Measurements from ENCODE around the gene LYPD6B. TPM values are rescaled to one million over a fixed set of nuclear protein-coding genes. Genes with fewer than 3 reads are reported as not detected.

The LYPD6B gene
- total RNA-seq, 1 experiment from 2014 or later: 35.8 TPM

GRCh38 chr2:149178612-149179011, 140.1 kb downstream of the LYPD6B start:
- Mint-ChIP-seq H3K4me3 (ENCODE audit: unreplicated experiment) (no peak overlapping the region), H3K4me1 (ENCODE audit: low read depth, unreplicated experiment) (peaks cover 7% of the 10 kb centered on the region), H3K27me3 (ENCODE audit: insufficient read depth, unreplicated experiment) (no peaks in the 10 kb centered on the region), H3K36me3 (ENCODE audit: insufficient read depth, unreplicated experiment) (peaks cover 5% of the 10 kb centered on the region), H3K9me3 (ENCODE audit: unreplicated experiment) (no peaks in the 10 kb centered on the region), H3K27ac (ENCODE audit: unreplicated experiment) (no peak overlapping the region)
- Histone ChIP-seq H3K4me3 (ENCODE audit: low read depth, low read length) (no peak overlapping the region), H3K36me3 (ENCODE audit: control insufficient read depth, insufficient read depth, low read length) (no peaks in the 10 kb centered on the region), H3K9me3 (no peaks in the 10 kb centered on the region), H3K27me3 (replicated peaks; ENCODE audit: control insufficient read depth, insufficient read depth, low read length) (no peaks in the 10 kb centered on the region), H3K4me1 (no peaks in the 10 kb centered on the region)
- POLR2A ChIA-PET: no interaction called here
- TF ChIP-seq CTCF (IDR thresholded peaks at IDR 0.05; ENCODE audit: insufficient read depth in 1 of 2, low read depth in 1 of 2, low read length in 1 of 2, severe bottlenecking in 1 of 2, unreplicated experiment in 1 of 2): no peak
- no TSS peak for BruUV-seq (replicated peaks)
- intact Hi-C loops (cut with micrococcal nuclease; ENCODE audit: unreplicated experiment): no loop called here
- CTCF ChIA-PET: no interaction called here
- DNase-seq: no peak

GRCh38 chr2:149180226-149180875, 141.9 kb downstream of the LYPD6B start:
- intact Hi-C loops (cut with micrococcal nuclease; ENCODE audit: unreplicated experiment): no loop called here
- peaks cover 7% of the 10 kb centered on the region for H3K4me1 Mint-ChIP-seq (ENCODE audit: low read depth, unreplicated experiment)
- CTCF ChIA-PET: no interaction called here
- Histone ChIP-seq H3K36me3 (ENCODE audit: control insufficient read depth, insufficient read depth, low read length) (no peaks in the 10 kb centered on the region), H3K9me3 (no peaks in the 10 kb centered on the region), H3K4me1 (no peaks in the 10 kb centered on the region), H3K4me3 (ENCODE audit: low read depth, low read length) (no peak overlapping the region), H3K27me3 (replicated peaks; ENCODE audit: control insufficient read depth, insufficient read depth, low read length) (no peaks in the 10 kb centered on the region)
- H3K27me3 Mint-ChIP-seq (ENCODE audit: insufficient read depth, unreplicated experiment): no peaks in the 10 kb centered on the region
- DNase-seq: no peak
- peaks cover 5% of the 10 kb centered on the region for H3K36me3 Mint-ChIP-seq (ENCODE audit: insufficient read depth, unreplicated experiment)
- H3K9me3 Mint-ChIP-seq (ENCODE audit: unreplicated experiment): no peaks in the 10 kb centered on the region
- no peak overlapping the region for H3K4me3 Mint-ChIP-seq (ENCODE audit: unreplicated experiment)
- no TSS peak for BruUV-seq (replicated peaks)
- peak overlapping the region; percentile 36 for H3K27ac Mint-ChIP-seq (ENCODE audit: unreplicated experiment)
- no peak for TF ChIP-seq CTCF (IDR thresholded peaks at IDR 0.05; ENCODE audit: insufficient read depth in 1 of 2, low read depth in 1 of 2, low read length in 1 of 2, severe bottlenecking in 1 of 2, unreplicated experiment in 1 of 2)
- POLR2A ChIA-PET: no interaction called here

- H3K27ac Mint-ChIP-seq (ENCODE audit: unreplicated experiment): no peak overlapping the region
- BruUV-seq (replicated peaks): no TSS peak
- peaks cover 7% of the 10 kb centered on the region for H3K36me3 Mint-ChIP-seq (ENCODE audit: insufficient read depth, unreplicated experiment)
- H3K27me3 Mint-ChIP-seq (ENCODE audit: insufficient read depth, unreplicated experiment): no peaks in the 10 kb centered on the region
- Histone ChIP-seq H3K36me3 (ENCODE audit: control insufficient read depth, insufficient read depth, low read length) (no peaks in the 10 kb centered on the region), H3K4me1 (no peaks in the 10 kb centered on the region), H3K27me3 (replicated peaks; ENCODE audit: control insufficient read depth, insufficient read depth, low read length) (no peaks in the 10 kb centered on the region), H3K4me3 (ENCODE audit: low read depth, low read length) (no peak overlapping the region), H3K9me3 (no peaks in the 10 kb centered on the region)
- no peaks in the 10 kb centered on the region for H3K9me3 Mint-ChIP-seq (ENCODE audit: unreplicated experiment)
- POLR2A ChIA-PET: no interaction called here
- H3K4me3 Mint-ChIP-seq (ENCODE audit: unreplicated experiment): no peak overlapping the region
- H3K4me1 Mint-ChIP-seq (ENCODE audit: low read depth, unreplicated experiment): peaks cover 7% of the 10 kb centered on the region
- no peak for TF ChIP-seq CTCF (IDR thresholded peaks at IDR 0.05; ENCODE audit: insufficient read depth in 1 of 2, low read depth in 1 of 2, low read length in 1 of 2, severe bottlenecking in 1 of 2, unreplicated experiment in 1 of 2)
- no peak for DNase-seq
- intact Hi-C loops (cut with micrococcal nuclease; ENCODE audit: unreplicated experiment): no loop called here
- CTCF ChIA-PET: no interaction called here
Observed at GRCh38 chr2:149183187-149183586, 144.7 kb downstream of the LYPD6B start.

Data from Caco-2 (cell line).